Upper lobe of right lung (tissue), 1 donor: ENCODE data around the gene COL5A1. TPM values are rescaled to one million over a fixed set of nuclear protein-coding genes. Genes with fewer than 3 reads are reported as not detected.

ENCODE experiments used
- ATAC-seq: fragments of 200-7000 bp; cut with Tn5 transposase; one replicate; pipeline ENCODE4 v1.9.1; 2020; ENCODE audit warnings: mild to moderate bottlenecking, moderate library complexity
- DNase-seq: peaks from one replicate; pipeline ENCODE4 v3.0.0-alpha.2; 2020
- H3K27ac ChIP-seq: fragments of 200-600 bp; one replicate; pipeline ENCODE4 v1.8.0; 2022
- H3K27me3 ChIP-seq: fragments of 200-600 bp; one replicate; pipeline ENCODE4 v1.8.0; 2022; ENCODE audit warnings: mild to moderate bottlenecking
- H3K36me3 ChIP-seq: fragments of 200-600 bp; one replicate; pipeline ENCODE4 v1.8.0; 2022
- H3K4me1 ChIP-seq: fragments of 200-600 bp; one replicate; pipeline ENCODE4 v1.8.0; 2022
- H3K4me3 ChIP-seq: fragments of 200-600 bp; one replicate; pipeline ENCODE4 v1.8.0; 2022; ENCODE audit warnings: mild to moderate bottlenecking
- H3K9me3 ChIP-seq: fragments of 200-600 bp; one replicate; pipeline ENCODE4 v1.8.0; 2022
- CTCF ChIP-seq: fragments of 200-600 bp; IDR thresholded peaks from one replicate; pipeline ENCODE4 v1.8.0; 2022; ENCODE audit warnings: antibody characterized with exemption
- intact Hi-C: fragments of 100-400 bp; cut with DNase I; formaldehyde crosslinking; loops from one replicate; pipeline ENCODE4 v1.11.0; 2022
- total RNA-seq: library from RNA; stranded (reverse); fragmentation: NEBNext Ultra II Directional; extraction: Animal tissue kit (Norgen Biotek cat#: 25700); gene quantifications from one replicate; pipeline ENCODE4 v1.2.1, GENCODE V29; 2021
- donor health status: DM: no; HTN: yes; CAD: no; lungs with severe emphysema.

COL5A1 gene
- total RNA-seq, 1 donor from 2014 or later = 37.8 TPM

- Histone ChIP-seq H3K4me3 (no peak overlapping the region), H3K27ac (no peak overlapping the region), H3K9me3 (no peaks in the 10 kb centered on the region), H3K36me3 (no peaks in the 10 kb centered on the region), H3K4me1 (peaks cover 9% of the 10 kb centered on the region), H3K27me3 (no peaks in the 10 kb centered on the region)
- DNase-seq (no peak), ATAC-seq (no peak)
- intact Hi-C loops = no loop called here
- TF ChIP-seq CTCF = no peak
These were observed 143.1 kb downstream of the COL5A1 start for GRCh38 chr9:134784577-134785305.

- H3K4me1 ChIP-seq = peaks cover 9% of the 10 kb centered on the region
- no peaks in the 10 kb centered on the region for H3K36me3 ChIP-seq
- no peaks in the 10 kb centered on the region for H3K27me3 ChIP-seq
- intact Hi-C loops = no loop called here
- no peak overlapping the region for H3K4me3 ChIP-seq
- H3K9me3 ChIP-seq = no peaks in the 10 kb centered on the region
- no peak for TF ChIP-seq CTCF
- ATAC-seq = peak; percentile 5
- no peak for DNase-seq
- H3K27ac ChIP-seq = no peak overlapping the region
These were observed 143.9 kb downstream of the COL5A1 start for GRCh38 chr9:134785325-134786108.

- intact Hi-C loops = no loop called here
- no peak overlapping the region for H3K4me3 ChIP-seq
- TF ChIP-seq CTCF = no peak
- no peak for ATAC-seq
- peaks cover 9% of the 10 kb centered on the region for H3K4me1 ChIP-seq
- H3K36me3 ChIP-seq = no peaks in the 10 kb centered on the region
- H3K27me3 ChIP-seq = no peaks in the 10 kb centered on the region
- no peak overlapping the region for H3K27ac ChIP-seq
- no peak for DNase-seq
- no peaks in the 10 kb centered on the region for H3K9me3 ChIP-seq
These were observed 146.3 kb downstream of the COL5A1 start for GRCh38 chr9:134787601-134788531.

GRCh38 chr9:134789168-134789567, 147.6 kb downstream of the COL5A1 start:
- no peak for TF ChIP-seq CTCF
- Histone ChIP-seq H3K36me3 (no peaks in the 10 kb centered on the region), H3K27ac (no peak overlapping the region), H3K4me1 (no peaks in the 10 kb centered on the region), H3K9me3 (no peaks in the 10 kb centered on the region), H3K4me3 (no peak overlapping the region), H3K27me3 (no peaks in the 10 kb centered on the region)
- DNase-seq (no peak), ATAC-seq (peak; percentile 47)
- intact Hi-C loops = no loop called here

GRCh38 chr9:134791009-134791408, 149.4 kb downstream of the COL5A1 start:
- TF ChIP-seq CTCF = no peak
- DNase-seq = no peak
- Histone ChIP-seq H3K4me1 (no peaks in the 10 kb centered on the region), H3K4me3 (no peak overlapping the region), H3K27me3 (no peaks in the 10 kb centered on the region), H3K9me3 (no peaks in the 10 kb centered on the region), H3K36me3 (no peaks in the 10 kb centered on the region), H3K27ac (no peak overlapping the region)
- intact Hi-C loops = no loop called here
- ATAC-seq = no peak
